Heart left ventricle (tissue), 16 donors: ENCODE data around the gene SPAG17. TPM values are rescaled to one million over a fixed set of nuclear protein-coding genes. Genes with fewer than 3 reads are reported as not detected.
A peak's percentile ranks its signal among the peaks of the same experiment; 100 is the strongest.

ENCODE experiments used
- ATAC-seq, 4 donors: fragments of 200-7000 bp; cut with Tn5 transposase; one replicate each; pipeline ENCODE4 v1.9.1; 2020 to 2022; ENCODE audit warnings: moderate library complexity in 4 of 4, mild to moderate bottlenecking in 3 of 4, moderate number of reproducible peaks in 1 of 4
- DNase-seq, 5 donors: peaks; one replicate each; pipeline ENCODE4 v3.0.0-alpha.2; 2020
- H3K27ac ChIP-seq, 12 donors: fragments of 200-600 bp; sonication (generic) in 4 of 12; one replicate each; pipeline versions ENCODE4 v1.5.0 to v1.8.0; 2016 to 2022; ENCODE audit warnings: mild to moderate bottlenecking in 2 of 12
- H3K27me3 ChIP-seq, 9 donors: fragments of 200-600 bp; sonication (generic) in 2 of 9; one replicate each; pipeline versions ENCODE4 v1.5.1 to v1.8.0; 2016 to 2022; ENCODE audit warnings: mild to moderate bottlenecking in 3 of 9
- H3K36me3 ChIP-seq, 9 donors: fragments of 200-600 bp; sonication (generic) in 2 of 9; one replicate each; pipeline versions ENCODE4 v1.5.0 to v1.8.0; 2018 to 2022; ENCODE audit warnings: mild to moderate bottlenecking in 2 of 9
- H3K4me1 ChIP-seq, 12 donors: fragments of 200-600 bp; sonication (generic) in 4 of 12; one replicate each; pipeline versions ENCODE4 v1.5.0 to v1.8.0; 2016 to 2022; ENCODE audit warnings: mild to moderate bottlenecking in 3 of 12
- H3K4me3 ChIP-seq, 12 donors: fragments of 200-600 bp; sonication (generic) in 4 of 12; one replicate each; pipeline versions ENCODE4 v1.5.0 to v1.8.0; 2017 to 2022; ENCODE audit warnings: mild to moderate bottlenecking in 9 of 12, moderate library complexity in 4 of 12
- H3K9me3 ChIP-seq, 12 donors: fragments of 200-600 bp; sonication (generic) in 4 of 12; one replicate each; pipeline versions ENCODE4 v1.5.0 to v1.8.0; 2016 to 2022; ENCODE audit warnings: mild to moderate bottlenecking in 1 of 12
- POLR2A ChIP-seq, 2 donors: fragments of 450-650 bp; IDR thresholded peaks; one replicate each; pipeline ENCODE4 v1.6.1; 2017; ENCODE audit warnings: antibody characterized with exemption in 2 of 2, mild to moderate bottlenecking in 2 of 2, moderate library complexity in 2 of 2
- WGBS, 4 donors: extraction: QIAGEN DNeasy Blood & Tissue Kit in 2 of 4; methylation state at CpG; one replicate each; pipeline versions ENCODE4 v1.1.5 to v1.1.7; 2013 to 2018; 5-methylcytosine and 5-hydroxymethylcytosine counted together
- intact Hi-C, 10 donors: fragments of 100-400 bp; cut with DNase I; formaldehyde crosslinking; loops; one replicate each; pipeline versions ENCODE4 v1.11.1 to v1.14.2; 2022
- polyA plus RNA-seq, 2 donors: library from polyadenylated mRNA; stranded (reverse); fragments of 200-250 nt; gene quantifications; one replicate each; pipeline ENCODE4 v1.2.3, GENCODE V29; 2013
- total RNA-seq, 9 donors: library from RNA; depleted of rRNA in 2 of 9; stranded (reverse); fragments of >200 nt in 2 of 9; fragmentation: NEBNext Ultra II Directional in 3 of 9; extraction: Animal tissue kit (Norgen Biotek cat#: 25700) in 3 of 9; gene quantifications; one replicate each; pipeline versions ENCODE4 v1.1.0 to v1.2.4, GENCODE V29; 2016 to 2023
- TF ChIP-seq, protein P1 (sequence below), 12 donors: fragments of 200-600 bp; sonication (generic) in 4 of 12; IDR thresholded peaks; one replicate each; pipeline versions ENCODE4 v1.5.0 to v1.8.0; 2018 to 2022; ENCODE audit warnings: antibody characterized with exemption in 12 of 12, mild to moderate bottlenecking in 5 of 12
- donor health status: ischemic (EF 13 %, LVEDD 7.1; RV severe dilation, severe dysfunction).
- donor health status: healthy with polysubstance abuse.
- donor health status: DM: no; HTN: yes; CAD: no.
- donor health status: DM: no; HTN: no; CAD: no.
- donor health status: ischemic (EF 25% LVEDD 6.9; RV normal size, moderate dysfunction).
- donor health status: ischemic (EF 25% LVEDD 5.7; RV mildly dilated, moderate dysfunction).
- donor health status: healthy.
- donor health status: DM: yes; HTN: yes; CAD: no.
- donor health status: ischemic (EF 35%, LVEDD 5.7; RV mildly dilated, moderate dysfunction).
- donor health status: nonischemic (EF 11% LVEDD 7.7; RV severe dilation, severe dysfunction).
- donor health status: DM: yes; HTN: yes; CAD: no.
- donor health status: PGD.
- donor health status: ischemic (EF 29% LVEDD 5.4; RV normal size, mild dysfunction).
- donor health status: nonischemic (EF 23%, LVEDD 6.1; RV moderate dilation, normal function).

The SPAG17 gene
- total and polyA plus RNA-seq, 11 donors: 0.38 to 0.48 TPM; not detected in 9

DNA sequence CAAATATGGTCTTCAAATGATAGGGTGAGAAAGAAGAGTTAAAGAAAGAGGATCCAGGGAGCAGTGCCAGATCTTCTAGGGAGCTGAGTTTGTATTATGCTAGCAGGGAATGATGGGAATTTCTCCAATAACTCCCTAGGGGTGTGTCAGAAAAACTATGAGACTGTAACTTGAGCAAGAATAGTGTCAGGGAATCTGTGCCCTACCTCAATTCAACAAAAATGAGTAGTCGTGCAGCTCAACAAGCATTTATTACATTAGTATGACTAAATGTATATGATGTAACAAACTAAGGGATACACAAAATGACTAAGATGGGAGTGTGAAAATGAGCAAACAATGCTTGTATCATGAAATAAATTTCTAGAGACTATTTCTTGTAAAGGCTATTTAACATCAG lies 24.2 kb downstream of the SPAG17 start:
- intact Hi-C loops: no loop called here
- no peaks in the 10 kb centered on the region for H3K4me1 ChIP-seq
- H3K4me3 ChIP-seq: no peak overlapping the region

DNA sequence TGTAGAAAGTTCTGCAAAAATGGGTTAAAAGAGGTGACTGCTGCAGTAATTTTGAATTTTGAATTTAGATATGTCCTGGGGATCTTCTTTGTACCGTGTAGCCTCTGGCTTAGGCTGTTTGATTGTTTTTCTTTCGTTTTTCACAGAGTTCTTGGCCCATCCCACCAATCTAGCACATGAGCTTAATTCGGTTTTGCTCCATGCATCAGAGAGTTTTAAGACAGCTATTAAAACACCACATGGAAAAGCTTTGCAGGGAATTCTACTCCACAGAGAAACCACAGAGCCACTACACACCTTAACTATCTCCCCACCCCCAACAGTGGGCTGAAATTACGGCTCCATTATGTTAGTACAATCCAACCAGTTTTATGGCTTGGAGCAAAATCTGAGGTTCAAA lies 25.5 kb downstream of the SPAG17 start:
- no peaks in the 10 kb centered on the region for H3K4me1 ChIP-seq
- intact Hi-C loops: loop anchor here in 6 of 10 donors (5.0 to 10.0 kb wide), 6 partner anchors 555 to 1205 kb away; partner anchors contain the start of gene HAO2 (in 1 of the 6)
- DNase-seq (no peak), ATAC-seq (no peak)
- no peaks in the 10 kb centered on the region for H3K9me3 ChIP-seq
- peaks cover 0 to 3% (median 0%) of the 10 kb centered on the region in 9 donors for H3K27me3 ChIP-seq
- H3K27ac ChIP-seq: no peak overlapping the region
- peak overlapping the region in 3 of 12 donors; percentile 17 to 28 (median 22) for H3K4me3 ChIP-seq
- no peaks in the 10 kb centered on the region for H3K36me3 ChIP-seq
- WGBS, 4 donors: 53 to 63% (median 61%) methylated on average over 4 of the region's 4 CpGs
- TF ChIP-seq POLR2A (IDR thresholded peaks at IDR 0.05): no peak
- TF ChIP-seq, protein P1, sequence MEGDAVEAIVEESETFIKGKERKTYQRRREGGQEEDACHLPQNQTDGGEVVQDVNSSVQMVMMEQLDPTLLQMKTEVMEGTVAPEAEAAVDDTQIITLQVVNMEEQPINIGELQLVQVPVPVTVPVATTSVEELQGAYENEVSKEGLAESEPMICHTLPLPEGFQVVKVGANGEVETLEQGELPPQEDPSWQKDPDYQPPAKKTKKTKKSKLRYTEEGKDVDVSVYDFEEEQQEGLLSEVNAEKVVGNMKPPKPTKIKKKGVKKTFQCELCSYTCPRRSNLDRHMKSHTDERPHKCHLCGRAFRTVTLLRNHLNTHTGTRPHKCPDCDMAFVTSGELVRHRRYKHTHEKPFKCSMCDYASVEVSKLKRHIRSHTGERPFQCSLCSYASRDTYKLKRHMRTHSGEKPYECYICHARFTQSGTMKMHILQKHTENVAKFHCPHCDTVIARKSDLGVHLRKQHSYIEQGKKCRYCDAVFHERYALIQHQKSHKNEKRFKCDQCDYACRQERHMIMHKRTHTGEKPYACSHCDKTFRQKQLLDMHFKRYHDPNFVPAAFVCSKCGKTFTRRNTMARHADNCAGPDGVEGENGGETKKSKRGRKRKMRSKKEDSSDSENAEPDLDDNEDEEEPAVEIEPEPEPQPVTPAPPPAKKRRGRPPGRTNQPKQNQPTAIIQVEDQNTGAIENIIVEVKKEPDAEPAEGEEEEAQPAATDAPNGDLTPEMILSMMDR (IDR thresholded peaks at IDR 0.05): no peak

More for the DNA sequence above, 24.2 kb downstream of the SPAG17 start:
- 67 to 84% (median 73%) methylated on average over 1 of the region's 1 CpG for WGBS, 4 donors
- Histone ChIP-seq H3K9me3 (no peaks in the 10 kb centered on the region), H3K27me3 (peaks cover 0 to 3% (median 0%) of the 10 kb centered on the region in 9 donors), H3K27ac (no peak overlapping the region), H3K36me3 (no peaks in the 10 kb centered on the region)
- no peak for TF ChIP-seq POLR2A (IDR thresholded peaks at IDR 0.05)
- TF ChIP-seq, protein P1 (IDR thresholded peaks at IDR 0.05): no peak
- DNase-seq: no peak
- no peak for ATAC-seq

DNA sequence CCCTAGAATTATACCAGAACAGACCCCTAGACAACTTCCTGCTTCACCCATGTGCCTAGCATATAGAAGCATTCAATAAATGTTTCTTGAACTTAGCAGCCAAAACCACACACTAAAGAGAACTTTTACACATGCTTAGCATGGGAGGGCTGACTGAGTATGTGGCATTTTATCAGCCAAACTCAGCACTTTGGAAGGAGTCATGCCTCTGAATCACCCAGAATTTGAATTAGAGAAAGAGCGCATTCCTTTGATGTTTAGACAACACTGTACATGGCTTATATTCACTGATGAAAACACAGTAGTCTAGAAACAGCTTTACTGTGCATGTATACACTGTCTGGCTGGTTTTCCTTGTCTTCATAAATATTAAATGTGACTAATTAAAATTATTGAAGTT lies 26.1 kb downstream of the SPAG17 start:
- no peak overlapping the region for H3K4me3 ChIP-seq
- peaks cover 0 to 3% (median 0%) of the 10 kb centered on the region in 9 donors for H3K27me3 ChIP-seq
- no peaks in the 10 kb centered on the region for H3K36me3 ChIP-seq
- 79 to 97% (median 92%) methylated on average over 1 of the region's 1 CpG for WGBS, 4 donors
- no peak overlapping the region for H3K27ac ChIP-seq
- no peak for TF ChIP-seq POLR2A (IDR thresholded peaks at IDR 0.05)
- TF ChIP-seq, protein P1 (IDR thresholded peaks at IDR 0.05): no peak
- DNase-seq (no peak), ATAC-seq (peak in 1 of 4 donors; percentile 29)
- H3K9me3 ChIP-seq: no peaks in the 10 kb centered on the region
- intact Hi-C loops: loop anchor here in 6 of 10 donors (5.0 to 10.0 kb wide), 6 partner anchors 556 to 1206 kb away; partner anchors contain the start of gene HAO2 (in 1 of the 6)
- H3K4me1 ChIP-seq: no peaks in the 10 kb centered on the region

DNA sequence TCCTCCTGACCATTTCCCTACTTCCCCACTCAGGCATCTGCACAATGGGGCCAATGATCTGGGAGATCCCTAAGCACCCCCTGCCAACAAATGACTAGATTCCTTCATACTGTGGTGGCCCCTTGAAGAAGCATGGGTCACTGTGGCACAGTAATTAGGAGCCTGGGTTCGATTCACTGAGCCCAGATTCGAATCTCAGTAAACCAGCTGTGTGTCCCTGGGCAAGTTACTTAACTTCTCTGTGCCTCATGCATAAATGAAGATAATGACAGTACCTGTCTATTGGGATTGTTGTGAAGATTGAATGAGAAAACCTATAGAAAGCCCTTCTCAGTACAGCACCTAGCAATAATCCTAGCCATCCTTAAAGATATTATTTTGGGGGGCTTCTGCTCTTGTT lies 27.5 kb downstream of the SPAG17 start:
- H3K36me3 ChIP-seq: no peaks in the 10 kb centered on the region
- no peaks in the 10 kb centered on the region for H3K4me1 ChIP-seq
- no peak overlapping the region for H3K27ac ChIP-seq
- H3K27me3 ChIP-seq: peaks cover 0 to 3% (median 0%) of the 10 kb centered on the region in 9 donors
- no peak for TF ChIP-seq POLR2A (IDR thresholded peaks at IDR 0.05)
- TF ChIP-seq, protein P1 (IDR thresholded peaks at IDR 0.05): no peak
- no peaks in the 10 kb centered on the region for H3K9me3 ChIP-seq
- no peak overlapping the region for H3K4me3 ChIP-seq
- intact Hi-C loops: loop anchor here in 6 of 10 donors (5.0 to 10.0 kb wide), 6 partner anchors 557 to 1207 kb away; partner anchors contain the start of gene HAO2 (in 1 of the 6)
- no peak for ATAC-seq
- no peak for DNase-seq
- WGBS, 4 donors: 62 to 85% (median 73%) methylated on average over 2 of the region's 2 CpGs
